GM21367 (cell line): ENCODE results near the gene CYP17A1.

Experiments
- ATAC-seq: cut with Tn5 transposase; IDR thresholded peaks from one replicate; pipeline ENCODE4 v1.9.1; 2021; ENCODE audit not compliant: unreplicated experiment

CYP17A1 gene

GRCh38 chr10:102811346-102811745 is 25.9 kb downstream of the CYP17A1 start:
- no peak for ATAC-seq

- no peak for ATAC-seq
These were observed 28.8 kb downstream of the CYP17A1 start for GRCh38 chr10:102808380-102808779.

GRCh38 chr10:102804382-102805055 is 32.7 kb downstream of the CYP17A1 start:
- no peak for ATAC-seq

- ATAC-seq, result no peak
These were observed 34.2 kb downstream of the CYP17A1 start for GRCh38 chr10:102802920-102803534.

GRCh38 chr10:102801978-102802377 is 35.2 kb downstream of the CYP17A1 start:
- ATAC-seq, result no peak

- no peak for ATAC-seq
These were observed 35.7 kb downstream of the CYP17A1 start for GRCh38 chr10:102801496-102801895.

- no peak for ATAC-seq
These were observed 36.4 kb downstream of the CYP17A1 start for GRCh38 chr10:102800611-102801335.

- no peak for ATAC-seq
These were observed 37.3 kb downstream of the CYP17A1 start for GRCh38 chr10:102799691-102800471.

- peak; percentile 95 for ATAC-seq
These were observed 40.6 kb downstream of the CYP17A1 start for GRCh38 chr10:102796407-102797176.

- ATAC-seq, result peak; percentile 16
These were observed 41.5 kb downstream of the CYP17A1 start for GRCh38 chr10:102795453-102796406.

GRCh38 chr10:102791754-102792395 is 45.3 kb downstream of the CYP17A1 start:
- ATAC-seq, result no peak

- ATAC-seq, result no peak
These were observed 51.4 kb downstream of the CYP17A1 start for GRCh38 chr10:102785818-102786217.

GRCh38 chr10:102783568-102783967 is 53.6 kb downstream of the CYP17A1 start:
- ATAC-seq, result no peak

- no peak for ATAC-seq
These were observed 54.3 kb downstream of the CYP17A1 start for GRCh38 chr10:102782673-102783551.

GRCh38 chr10:102781921-102782557 is 55.2 kb downstream of the CYP17A1 start:
- ATAC-seq, result no peak

- ATAC-seq, result no peak
These were observed 55.9 kb downstream of the CYP17A1 start for GRCh38 chr10:102781090-102781920.
